Islet of Langerhans (tissue), 1 donor: ENCODE data around the gene ELAC1.
"Not testable (repeated sequence)": the region's sequence is repeated elsewhere in the genome, so short reads cannot be mapped to it uniquely, and the experiment has no call there.

Experiments used
- FAIRE-seq: peaks from one replicate; lab custom pipeline; 2011; peaks lifted over from hg19 to GRCh38; lab: Jason Lieb, UNC

ELAC1 gene

GRCh38 chr18:50967714-50968661, at the start of gene ELAC1:
ELAC1 (plus strand) TSS chr18:50968040; CDS start chr18:50974405, 6,365 bp downstream.
- no peak for FAIRE-seq

- FAIRE-seq = no peak
These were observed 49.7 kb upstream of the ELAC1 start for GRCh38 chr18:50918153-50918552.

DNA sequence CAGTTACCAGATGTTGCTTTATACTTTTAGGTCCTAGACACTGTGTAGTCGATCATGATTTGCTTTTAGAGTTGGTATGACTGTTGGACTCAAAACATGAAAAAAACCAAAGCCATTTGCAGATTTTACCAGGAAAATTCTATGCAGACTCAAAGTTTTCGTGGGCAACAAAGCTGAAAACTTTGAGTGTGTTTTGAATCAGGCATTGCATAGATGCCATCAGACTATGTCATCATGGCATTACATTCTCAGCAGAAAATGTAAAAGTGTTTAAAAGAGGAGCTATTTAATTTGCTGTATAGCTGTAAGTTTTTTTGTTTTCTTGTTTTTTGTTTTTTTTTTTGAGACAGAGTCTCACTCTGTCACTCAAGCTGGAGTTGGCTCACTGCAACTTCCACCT, 43.5 kb upstream of the ELAC1 start:
- FAIRE-seq = no peak

- FAIRE-seq = peak; percentile 53
These were observed 41.3 kb upstream of the ELAC1 start for GRCh38 chr18:50926521-50926920.

DNA sequence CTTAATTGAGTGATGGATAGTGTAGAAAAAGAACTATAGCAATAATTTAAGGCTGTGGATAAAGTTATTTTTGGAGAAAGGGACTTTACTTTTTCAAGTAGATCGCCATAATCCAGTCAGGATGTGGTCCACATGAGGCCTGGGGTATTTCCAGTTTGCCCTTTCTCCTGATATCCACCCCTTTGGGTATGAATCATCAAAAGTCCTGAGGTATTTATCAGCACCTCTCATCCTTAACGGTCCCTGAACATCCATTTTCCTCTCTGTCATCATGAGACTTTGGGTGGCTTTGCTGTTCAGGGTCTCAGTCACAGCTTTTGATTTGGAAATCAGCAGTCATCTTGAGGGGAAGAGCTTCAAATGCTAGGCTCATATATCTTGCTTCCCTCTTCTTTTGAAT, 39.3 kb upstream of the ELAC1 start:
- FAIRE-seq = no peak

DNA sequence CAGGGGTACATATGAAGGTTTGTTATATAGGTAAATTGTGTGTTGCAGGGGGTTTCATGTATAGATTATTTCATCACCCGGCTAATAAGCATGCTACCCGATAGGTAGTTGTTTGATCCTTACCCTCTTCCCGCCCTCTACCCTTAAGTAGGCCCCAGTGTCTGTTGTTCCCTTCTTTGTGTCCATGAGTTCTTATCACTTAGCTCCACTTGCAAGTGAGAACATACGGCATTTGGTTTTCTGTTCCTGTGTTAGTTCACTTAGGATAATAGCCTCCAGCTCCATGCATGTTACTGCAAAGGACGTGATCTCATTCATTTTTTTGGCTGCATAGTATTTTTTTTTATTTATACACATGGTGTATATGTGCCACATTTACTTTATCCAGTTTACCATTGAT, 34.2 kb upstream of the ELAC1 start:
- no peak for FAIRE-seq

- no peak for FAIRE-seq
These were observed 33.2 kb upstream of the ELAC1 start for GRCh38 chr18:50934545-50935211.

GRCh38 chr18:50935493-50936191, 32.2 kb upstream of the ELAC1 start:
- FAIRE-seq = no peak

DNA sequence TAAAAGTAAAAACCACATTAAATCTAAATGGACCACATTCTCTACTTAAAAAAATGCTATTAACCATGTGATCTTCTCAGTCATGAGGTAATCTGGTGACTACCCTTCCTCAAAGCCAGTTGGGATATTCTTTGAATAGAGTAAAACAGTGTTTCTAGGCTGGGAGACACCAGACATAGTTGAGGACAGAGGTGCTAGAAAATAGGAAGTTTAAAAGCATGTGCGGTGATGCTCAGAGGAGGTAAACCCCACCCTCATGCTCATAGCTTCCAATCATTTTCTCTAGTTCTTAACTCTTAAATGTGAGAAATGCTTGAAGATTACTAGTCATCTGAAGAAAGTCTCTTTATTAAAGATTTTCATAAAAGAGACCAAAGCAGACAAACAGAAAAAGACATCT, 30.7 kb upstream of the ELAC1 start:
- FAIRE-seq = no peak

GRCh38 chr18:50938912-50939311, 28.9 kb upstream of the ELAC1 start:
- FAIRE-seq = no peak

GRCh38 chr18:50944245-50944932, 23.5 kb upstream of the ELAC1 start:
- no peak for FAIRE-seq

DNA sequence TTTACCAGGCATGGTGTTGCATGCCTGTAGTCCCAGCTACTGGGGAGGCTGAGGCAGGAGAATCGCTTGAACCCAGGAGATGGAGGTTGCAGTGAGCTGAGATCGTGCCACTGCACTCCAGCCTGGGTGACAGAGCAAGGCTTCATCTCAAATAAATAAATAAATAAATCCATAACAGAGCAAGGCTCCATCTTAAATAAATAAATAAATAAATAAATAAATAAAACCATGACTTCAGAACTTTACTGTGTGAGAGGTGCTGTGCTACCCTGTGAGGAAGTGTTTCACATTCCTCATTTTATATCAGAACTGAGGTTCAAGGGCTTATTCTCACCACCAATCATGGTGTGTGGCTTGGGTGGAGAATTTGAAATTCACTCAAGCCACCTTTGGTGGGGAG, 21.9 kb upstream of the ELAC1 start:
- FAIRE-seq = not testable (repeated sequence)

DNA sequence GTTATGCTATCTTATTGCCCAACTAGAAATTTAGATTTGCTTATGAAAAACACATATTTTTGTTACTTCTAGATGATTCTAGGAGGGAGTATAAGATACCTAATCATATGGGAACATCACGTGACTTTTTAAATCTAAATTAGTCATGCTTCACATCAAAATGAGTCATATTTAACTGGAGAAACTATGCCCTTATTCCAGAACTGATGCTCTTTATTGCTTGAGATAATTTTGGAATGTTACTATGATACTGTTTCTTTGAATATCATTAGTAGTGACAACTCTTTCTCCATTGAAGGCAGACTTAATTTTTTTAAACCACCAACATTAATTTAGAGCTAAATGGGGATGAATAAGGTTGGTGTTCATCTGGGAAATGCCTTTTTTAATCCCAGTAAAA, 19.9 kb upstream of the ELAC1 start:
- FAIRE-seq = no peak

- FAIRE-seq = no peak
These were observed 18.7 kb upstream of the ELAC1 start for GRCh38 chr18:50949185-50949584.

DNA sequence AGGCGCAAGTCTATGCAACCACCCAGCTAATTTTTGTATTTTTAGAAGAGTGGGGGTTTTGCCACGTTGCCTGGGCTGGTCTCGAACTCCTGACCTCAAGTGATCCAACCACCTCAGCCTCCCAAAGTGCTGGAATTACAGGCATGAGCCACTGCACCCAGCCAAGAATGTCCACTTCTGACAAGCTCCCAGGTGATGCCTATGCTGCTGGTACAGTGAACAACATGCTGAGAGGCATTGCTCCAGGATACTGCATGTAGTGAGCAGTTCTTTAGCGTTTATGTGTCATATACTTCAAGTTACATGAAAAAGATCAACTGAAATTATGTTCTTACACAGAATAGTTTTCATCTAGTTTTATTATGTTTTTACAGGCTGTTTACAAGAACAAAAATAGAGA, 17.2 kb upstream of the ELAC1 start:
- no peak for FAIRE-seq

DNA sequence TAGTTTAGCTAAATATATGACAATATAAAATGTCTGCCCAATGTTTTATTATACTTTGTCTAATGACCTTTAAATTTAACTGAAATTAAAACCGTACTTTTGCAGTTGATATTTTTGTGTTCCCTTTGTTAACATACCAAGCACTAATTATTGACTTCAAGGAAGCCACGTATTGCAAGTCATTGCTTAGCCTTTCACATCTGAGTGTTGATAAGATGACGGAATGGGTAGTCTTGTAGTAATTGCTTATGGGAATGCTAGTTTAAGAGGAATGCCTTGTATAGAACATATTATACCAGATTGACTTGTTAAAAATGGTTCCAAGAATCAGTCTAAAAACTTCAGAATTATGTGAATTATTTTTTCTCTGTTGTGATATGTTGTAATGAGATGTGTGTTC, 14.0 kb upstream of the ELAC1 start:
- no peak for FAIRE-seq

DNA sequence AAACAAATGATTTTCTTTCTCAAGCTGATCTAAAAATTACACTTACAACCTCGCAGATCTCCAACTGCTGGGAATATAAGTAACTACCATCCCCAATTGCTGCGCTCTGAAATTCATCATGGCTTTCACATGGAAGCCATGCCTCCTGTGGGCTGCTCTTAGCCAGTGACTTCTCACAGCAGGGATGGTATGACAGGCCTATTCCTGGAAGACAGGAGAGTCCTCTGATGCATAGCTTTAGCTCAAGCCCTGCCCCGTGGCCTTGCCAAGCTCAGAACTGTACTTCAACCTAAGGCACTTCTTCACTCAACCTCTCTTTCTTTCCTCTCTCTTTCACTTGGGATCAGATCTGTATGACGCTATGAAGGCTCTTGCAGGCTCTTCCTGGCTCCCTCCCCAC, 12.6 kb upstream of the ELAC1 start:
- FAIRE-seq = no peak

DNA sequence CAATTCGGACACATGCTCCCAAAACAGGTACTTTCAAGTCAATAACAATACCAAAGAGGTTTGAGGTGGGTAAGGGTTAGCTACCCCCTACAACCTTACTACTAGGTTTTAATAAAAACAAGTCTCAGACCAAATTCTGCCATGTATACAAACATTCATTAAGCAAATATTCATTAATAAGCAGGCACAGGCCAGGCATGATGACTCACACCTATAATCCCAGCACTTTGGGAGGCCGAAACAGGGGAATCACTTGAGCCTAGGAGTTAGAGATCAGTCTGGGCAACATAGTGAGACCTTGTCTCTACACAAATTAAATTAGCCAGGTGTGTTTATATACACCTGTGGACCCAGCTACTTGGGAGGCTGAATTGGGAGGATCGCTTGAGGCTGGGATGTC, 11.7 kb upstream of the ELAC1 start:
- FAIRE-seq = no peak

DNA sequence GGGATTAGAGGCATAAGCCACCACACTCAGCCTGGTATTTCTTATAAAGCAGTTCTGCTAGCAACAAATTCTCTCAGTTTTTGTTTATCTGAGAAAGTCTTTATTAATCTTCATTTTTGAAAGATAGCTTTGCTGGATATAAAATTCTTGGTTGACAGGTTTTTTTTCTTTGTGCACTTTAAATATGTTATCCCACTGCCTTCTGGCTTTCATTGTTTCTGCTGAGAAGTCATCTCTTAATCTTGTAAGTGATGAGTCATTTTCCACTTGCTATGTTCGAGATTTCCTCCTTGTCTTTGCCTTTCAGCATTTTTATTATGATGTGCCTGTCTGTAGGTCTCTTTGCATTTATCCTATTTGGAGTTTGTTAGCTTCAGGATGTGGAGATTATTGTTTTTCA, 5.9 kb upstream of the ELAC1 start:
- no peak for FAIRE-seq

DNA sequence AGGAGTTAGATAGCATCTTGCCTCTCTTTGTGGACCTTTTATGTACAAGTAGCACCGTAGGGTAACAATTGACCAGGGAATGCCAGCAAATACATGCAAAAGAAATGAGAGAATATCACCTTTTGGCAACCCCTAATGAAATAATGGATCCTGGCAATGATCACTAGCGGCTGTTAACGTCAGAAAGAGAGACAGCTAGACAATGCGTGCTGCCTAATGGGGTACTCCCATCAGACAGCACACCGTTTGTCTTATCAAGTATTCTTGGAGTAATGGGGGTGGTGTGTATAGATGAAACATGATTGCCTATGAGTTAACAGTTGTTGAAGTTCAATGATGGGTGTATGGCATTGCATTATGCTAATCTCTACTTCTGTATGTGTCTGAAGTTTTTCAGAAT, 1.6 kb downstream of the ELAC1 start:
- FAIRE-seq = no peak

DNA sequence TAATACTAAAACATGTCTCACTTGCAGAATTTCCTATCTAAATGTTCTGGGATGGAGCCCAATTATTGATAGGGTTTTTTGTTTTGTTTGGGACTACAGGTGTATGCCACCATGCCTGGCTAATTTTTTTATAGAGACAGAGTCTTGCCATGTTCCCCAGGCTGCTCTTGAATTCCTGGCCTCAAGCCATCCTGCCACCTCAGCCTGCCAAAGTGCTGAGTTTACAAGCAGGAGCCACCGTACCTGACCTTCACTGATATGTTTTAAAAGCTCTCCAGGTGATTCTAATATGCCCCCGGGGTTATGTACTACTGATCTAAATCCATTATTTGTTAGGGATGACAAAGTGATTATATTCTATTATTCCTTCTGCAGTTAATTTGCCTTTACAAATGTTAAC, 2.2 kb downstream of the ELAC1 start:
- FAIRE-seq = peak; percentile 79

GRCh38 chr18:50972404-50972803, 4.6 kb downstream of the ELAC1 start:
- FAIRE-seq = not testable (repeated sequence)
